B cell (primary cell): ENCODE results near the gene DHRS1. TPM values are rescaled to one million over a fixed set of nuclear protein-coding genes. Genes with fewer than 3 reads are reported as not detected.
A peak's percentile ranks its signal among the peaks of the same experiment; 100 is the strongest.

ENCODE experiments used
- ATAC-seq: fragments of 200-7000 bp; cut with Tn5 transposase; one replicate; pipeline ENCODE4 v1.10.0; 2021; ENCODE audit warnings: low read depth, mild to moderate bottlenecking, moderate number of reproducible peaks, moderate library complexity
- CTCF ChIA-PET: fragments of 350-600 bp; sonication (Branson Sonifier 250); formaldehyde crosslinking; loops from one replicate; lab custom pipeline; 2021; ENCODE audit warnings: antibody characterized with exemption, inconsistent platforms; lab: Charles Lee
- POLR2A ChIA-PET: fragments of 350-600 bp; sonication (Branson Sonifier 250); formaldehyde crosslinking; loops from one replicate; lab custom pipeline; 2021; ENCODE audit warnings: antibody characterized with exemption; lab: Charles Lee
- DNase-seq: peaks from one replicate; pipeline ENCODE4 v3.0.0; 2013
- H2AFZ ChIP-seq: 2 replicates; pipeline ENCODE4 v1.6.1; 2012; ENCODE audit warnings: mild to moderate bottlenecking, low read depth, low read length; ENCODE audit not compliant: insufficient read depth, poor library complexity, severe bottlenecking
- H3K27ac ChIP-seq, 2 donors: 1 replicate in 1 of 2; 2 replicates in 1 of 2; pipeline ENCODE4 v1.5.1; 2012 to 2013; ENCODE audit warnings: low read length in 2 of 2, mild to moderate bottlenecking in 2 of 2, moderate library complexity in 1 of 2
- H3K27me3 ChIP-seq, 4 experiments: fragments of 200-600 bp in 1 of 4; sonication (generic) in 1 of 4; replicated peaks in 1 of 4; 1 replicate in 2 of 4; 2 replicates in 2 of 4; pipeline versions ENCODE4 v1.6.1 to v1.7.0; 2013 to 2016; ENCODE audit warnings: low read length in 3 of 4, mild to moderate bottlenecking in 2 of 4, mixed read lengths in 1 of 4, moderate library complexity in 1 of 4; ENCODE audit not compliant: insufficient read depth in 4 of 4, control insufficient read depth in 3 of 4; ENCODE audit errors: control extremely low read depth in 1 of 4
- H3K36me3 ChIP-seq, 2 experiments: replicated peaks in 1 of 2; 1 replicate in 1 of 2; 2 replicates in 1 of 2; pipeline versions ENCODE4 v1.6.1 to v1.7.1; 2013; ENCODE audit warnings: low read length in 1 of 2; ENCODE audit not compliant: insufficient read depth in 2 of 2, control insufficient read depth in 1 of 2; ENCODE audit errors: control extremely low read depth in 1 of 2, extremely low read depth in 1 of 2
- H3K4me1 ChIP-seq, 2 donors: fragments of 200-600 bp in 1 of 2; sonication (generic) in 1 of 2; 1 replicate in 1 of 2; 2 replicates in 1 of 2; pipeline versions ENCODE4 v1.5.1 to v1.6.1; 2013 to 2017; ENCODE audit warnings: low read length in 2 of 2; ENCODE audit not compliant: control insufficient read depth in 2 of 2, insufficient read depth in 2 of 2
- H3K4me2 ChIP-seq: replicated peaks from 2 replicates; pipeline ENCODE3; 2012; ENCODE audit warnings: mild to moderate bottlenecking, low read depth, low read length; ENCODE audit not compliant: poor library complexity, severe bottlenecking
- H3K4me3 ChIP-seq, 5 experiments: fragments of 200-600 bp in 1 of 5; sonication (generic) in 1 of 5; 1 replicate in 3 of 5; 2 replicates in 2 of 5; pipeline versions ENCODE4 v1.5.1 to v1.7.0; 2011 to 2016; ENCODE audit warnings: low read length in 4 of 5, mild to moderate bottlenecking in 4 of 5, low read depth in 2 of 5, control low read depth in 1 of 5, moderate library complexity in 1 of 5; ENCODE audit not compliant: insufficient read depth in 1 of 5; ENCODE audit errors: control extremely low read depth in 1 of 5, extremely low read depth in 1 of 5
- H3K79me2 ChIP-seq: fragments of 200-600 bp; sonication (generic); one replicate; pipeline ENCODE4 v1.6.0; 2016; ENCODE audit warnings: low read length; ENCODE audit not compliant: control insufficient read depth, insufficient read depth
- H3K9ac ChIP-seq: fragments of 200-600 bp; sonication (generic); 2 replicates; pipeline ENCODE4 v1.6.1; 2017; ENCODE audit warnings: mild to moderate bottlenecking, low read length, moderate library complexity
- H3K9me3 ChIP-seq, 3 donors: one replicate each; pipeline versions ENCODE4 v1.6.1 to v1.7.1; 2013; ENCODE audit warnings: low read length in 2 of 3; ENCODE audit not compliant: control insufficient read depth in 2 of 3, insufficient read depth in 1 of 3; ENCODE audit errors: control extremely low read depth in 1 of 3
- H4K20me1 ChIP-seq: 2 replicates; pipeline ENCODE4 v1.6.0; 2012; ENCODE audit warnings: mild to moderate bottlenecking, low read length; ENCODE audit not compliant: insufficient read depth, control insufficient read depth, poor library complexity, severe bottlenecking
- H3K27ac Mint-ChIP-seq: one replicate; pipeline ENCODE4 v1.8.0; 2021; ENCODE audit warnings: mixed read lengths
- H3K27me3 Mint-ChIP-seq: one replicate; pipeline ENCODE4 v1.8.0; 2021; ENCODE audit warnings: mixed read lengths
- H3K4me1 Mint-ChIP-seq: one replicate; pipeline ENCODE4 v1.8.0; 2021; ENCODE audit warnings: mixed read lengths
- H3K4me3 Mint-ChIP-seq: one replicate; pipeline ENCODE4 v1.8.0; 2021; ENCODE audit warnings: mixed read lengths
- H3K9me3 Mint-ChIP-seq: one replicate; pipeline ENCODE4 v1.8.0; 2022; ENCODE audit warnings: mixed read lengths; ENCODE audit not compliant: insufficient read depth
- CTCF ChIP-seq: fragments of 200-600 bp; IDR thresholded peaks from one replicate; pipeline ENCODE4 v1.8.0; 2022; ENCODE audit warnings: antibody characterized with exemption, mild to moderate bottlenecking
- EZH2 ChIP-seq: IDR thresholded peaks from 2 replicates; pipeline ENCODE4 v1.6.1; 2012; ENCODE audit warnings: borderline replicate concordance, low read depth, mild to moderate bottlenecking, moderate library complexity, low read length; ENCODE audit not compliant: insufficient read depth, poor library complexity, severe bottlenecking
- WGBS: methylation state at CpG from one replicate; pipeline ENCODE4 v1.1.5; 2013; ENCODE audit warnings: missing lambda C conversion rate; ENCODE audit not compliant: insufficient coverage; 5-methylcytosine and 5-hydroxymethylcytosine counted together
- intact Hi-C: fragments of 100-400 bp; cut with micrococcal nuclease; formaldehyde crosslinking; loops from one replicate; pipeline ENCODE4 v1.10.0; 2022
- polyA plus RNA-seq: library from polyadenylated mRNA; depleted of rRNA; stranded (reverse); fragments of >200 nt; gene quantifications from 2 replicates; pipeline ENCODE4 v1.2.3, GENCODE V29; 2012
- total RNA-seq, 2 donors: library from RNA; stranded (reverse); fragments of 120-200 nt in 1 of 2; gene quantifications; 1 replicate in 1 of 2; 2 replicates in 1 of 2; pipeline versions ENCODE4 v1.2.3 to v1.2.4, GENCODE V29; 2013 to 2022

DHRS1 gene
- total and polyA plus RNA-seq, 2 donors (not counting 1 experiment from before 2014, with no cell fraction given): 42.7 to 76.9 TPM

- intact Hi-C loops: loop anchor here (10.0 kb wide), 1 partner anchor 340 kb away; no protein-coding TSS in a partner anchor
- DNase-seq: peak; percentile 61
- peak within 1 kb of the TSS in 3 of 5 experiments; percentile 41 to 60 (median 43) for H3K4me3 ChIP-seq
These were observed 35.1 kb upstream of the DHRS1 start, which contains the start of gene ADCY4 for GRCh38 chr14:24334431-24335291. Gene ADCY4 (minus strand): TSS chr14:24335071. CDS start chr14:24334652, 419 bp downstream.

More at GRCh38 chr14:24334431-24335291, 35.1 kb upstream of the DHRS1 start, which contains the start of gene ADCY4:
- 3% methylated on average over 56 of the region's 65 CpGs for WGBS
- Mint-ChIP-seq H3K4me3 (peak within 1 kb of the TSS; percentile 69), H3K4me1 (peaks cover 48% of the 10 kb centered on the region), H3K27me3 (peaks cover 17% of the 10 kb centered on the region), H3K9me3 (no peaks in the 10 kb centered on the region), H3K27ac (no peak within 1 kb of the TSS)
- H3K27me3 ChIP-seq: peaks cover 0 to 33% (median 19%) of the 10 kb centered on the region in 4 experiments
- H3K9me3 ChIP-seq: peaks cover 0 to 9% (median 0%) of the 10 kb centered on the region in 3 donors
- H3K4me2 ChIP-seq: peak within 1 kb of the TSS; percentile 88
- no peak within 1 kb of the TSS for H3K27ac ChIP-seq
- peaks cover 15% of the 10 kb centered on the region for H3K79me2 ChIP-seq
- ATAC-seq: no peak
- ChIA-PET CTCF (interaction anchor here (1.5 to 16.1 kb wide), 10 partner anchors 11 to 227 kb away, joined by 5 to 650 read pairs (median 22); partner anchors contain the start of genes CBLN3, KHNYN, NYNRIN and TINF2), POLR2A (interaction anchor here (0.8 to 3.5 kb wide), 3 partner anchors 31 to 102 kb away, joined by 3 to 42 read pairs (median 20); partner anchors contain the start of genes CBLN3 and KHNYN)
- TF ChIP-seq EZH2: peak; percentile 79
- TF ChIP-seq CTCF: no peak
- peaks cover 0 to 24% of the 10 kb centered on the region in 2 experiments for H3K36me3 ChIP-seq
- H4K20me1 ChIP-seq: peaks cover 25% of the 10 kb centered on the region
- peak within 1 kb of the TSS; percentile 51 for H3K9ac ChIP-seq
- peaks cover 49 to 54% of the 10 kb centered on the region in 2 donors for H3K4me1 ChIP-seq
- peak within 1 kb of the TSS; percentile 19 for H2AFZ ChIP-seq
